HepG2 (cell line): ENCODE results near the gene OR2B3.

Experiments
- CTCF ChIP-seq: sonication (generic); formaldehyde crosslinking; IDR thresholded peaks from 2 replicates; pipeline ENCODE4 v1.5.0; 2020; ENCODE audit warnings: mild to moderate bottlenecking, missing genetic modification reagents, moderate library complexity
- ELF4 ChIP-seq: sonication (generic); formaldehyde crosslinking; IDR thresholded peaks from 2 replicates; pipeline ENCODE4 v1.5.0; 2020; ENCODE audit warnings: missing genetic modification reagents, mild to moderate bottlenecking, moderate library complexity, borderline replicate concordance
- FOXM1 ChIP-seq: sonication (generic); formaldehyde crosslinking; IDR thresholded peaks from 2 replicates; pipeline ENCODE4 v1.5.0; 2020; ENCODE audit warnings: missing genetic modification reagents
- KDM1A ChIP-seq: IDR thresholded peaks from 2 replicates; pipeline ENCODE4 v1.6.1; 2016; ENCODE audit warnings: missing compliant biosample characterization
- SIN3A ChIP-seq: IDR thresholded peaks from 2 replicates; pipeline ENCODE4 v1.6.1; 2011; ENCODE audit warnings: low read depth, mild to moderate bottlenecking, control low read depth, low read length, borderline replicate concordance
- YEATS2 ChIP-seq: sonication (generic); formaldehyde crosslinking; IDR thresholded peaks from 2 replicates; pipeline ENCODE4 v1.4.0; 2020; ENCODE audit warnings: missing genetic modification reagents, borderline replicate concordance
- ZMYM2 ChIP-seq: sonication (generic); formaldehyde crosslinking; IDR thresholded peaks from 2 replicates; pipeline ENCODE4 v1.8.0; 2022; ENCODE audit warnings: mild to moderate bottlenecking, missing genetic modification reagents
- ZNF343 ChIP-seq: sonication (generic); formaldehyde crosslinking; IDR thresholded peaks from 2 replicates; pipeline ENCODE4 v1.4.0; 2020; ENCODE audit warnings: mild to moderate bottlenecking, missing genetic modification reagents
- TF ChIP-seq, protein P1 (sequence below): IDR thresholded peaks from 2 replicates; pipeline ENCODE4 v1.6.1; 2016; ENCODE audit warnings: low read depth, borderline replicate concordance
- TF ChIP-seq, protein P2 (sequence below), 2 experiments: IDR thresholded peaks; 2 replicates each; pipeline ENCODE4 v1.6.1; 2011 to 2012; ENCODE audit warnings: low read length in 2 of 2, borderline replicate concordance in 1 of 2, low read depth in 1 of 2, mild to moderate bottlenecking in 1 of 2, moderate library complexity in 1 of 2
- TF ChIP-seq, protein P3 (sequence below): sonication (generic); formaldehyde crosslinking; IDR thresholded peaks from 2 replicates; pipeline ENCODE4 v1.4.0; 2020; ENCODE audit warnings: mild to moderate bottlenecking, missing genetic modification reagents

DNA sequence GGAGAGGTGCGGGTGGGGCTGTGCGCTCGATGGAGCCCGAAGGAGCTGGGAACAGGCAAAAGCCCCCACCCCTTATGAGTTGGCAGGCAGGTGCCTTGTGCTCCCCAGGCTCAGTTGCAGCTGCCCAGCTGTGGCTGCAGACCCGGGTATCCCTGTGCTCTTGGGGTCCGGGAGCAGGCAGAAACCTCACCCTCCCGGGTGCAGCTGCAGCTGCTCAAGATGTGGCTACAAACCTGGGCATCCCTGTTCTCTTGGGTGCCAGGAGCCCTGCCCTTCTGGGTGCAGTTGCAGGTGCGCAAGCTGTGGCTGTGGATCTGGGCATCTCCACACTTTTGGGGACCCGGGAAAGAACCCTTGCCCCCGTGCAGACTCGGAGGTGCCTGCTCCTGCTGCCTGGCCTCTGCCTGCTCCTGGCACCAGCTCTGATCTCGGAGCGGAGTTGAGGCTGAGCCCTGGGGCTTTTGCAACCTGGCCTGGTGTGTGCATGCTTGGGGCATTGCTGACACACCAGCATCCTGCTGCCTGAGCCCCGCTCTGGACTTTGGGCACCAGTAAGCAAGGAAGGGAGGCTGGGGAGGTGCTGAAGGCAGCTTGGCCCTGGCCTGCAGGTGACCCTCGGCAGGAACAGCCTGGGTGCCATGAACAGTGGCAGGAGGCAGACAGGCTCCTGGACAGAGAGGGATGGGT lies 42.4 kb upstream of the OR2B3 start:
- no peak for TF ChIP-seq ZMYM2 (CRISPR knock-in tag)
- TF ChIP-seq ZNF343 (CRISPR knock-in tag) = no peak
- TF ChIP-seq, protein P1, sequence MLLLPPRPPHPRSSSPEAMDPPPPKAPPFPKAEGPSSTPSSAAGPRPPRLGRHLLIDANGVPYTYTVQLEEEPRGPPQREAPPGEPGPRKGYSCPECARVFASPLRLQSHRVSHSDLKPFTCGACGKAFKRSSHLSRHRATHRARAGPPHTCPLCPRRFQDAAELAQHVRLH = no peak
- TF ChIP-seq, protein P2, sequence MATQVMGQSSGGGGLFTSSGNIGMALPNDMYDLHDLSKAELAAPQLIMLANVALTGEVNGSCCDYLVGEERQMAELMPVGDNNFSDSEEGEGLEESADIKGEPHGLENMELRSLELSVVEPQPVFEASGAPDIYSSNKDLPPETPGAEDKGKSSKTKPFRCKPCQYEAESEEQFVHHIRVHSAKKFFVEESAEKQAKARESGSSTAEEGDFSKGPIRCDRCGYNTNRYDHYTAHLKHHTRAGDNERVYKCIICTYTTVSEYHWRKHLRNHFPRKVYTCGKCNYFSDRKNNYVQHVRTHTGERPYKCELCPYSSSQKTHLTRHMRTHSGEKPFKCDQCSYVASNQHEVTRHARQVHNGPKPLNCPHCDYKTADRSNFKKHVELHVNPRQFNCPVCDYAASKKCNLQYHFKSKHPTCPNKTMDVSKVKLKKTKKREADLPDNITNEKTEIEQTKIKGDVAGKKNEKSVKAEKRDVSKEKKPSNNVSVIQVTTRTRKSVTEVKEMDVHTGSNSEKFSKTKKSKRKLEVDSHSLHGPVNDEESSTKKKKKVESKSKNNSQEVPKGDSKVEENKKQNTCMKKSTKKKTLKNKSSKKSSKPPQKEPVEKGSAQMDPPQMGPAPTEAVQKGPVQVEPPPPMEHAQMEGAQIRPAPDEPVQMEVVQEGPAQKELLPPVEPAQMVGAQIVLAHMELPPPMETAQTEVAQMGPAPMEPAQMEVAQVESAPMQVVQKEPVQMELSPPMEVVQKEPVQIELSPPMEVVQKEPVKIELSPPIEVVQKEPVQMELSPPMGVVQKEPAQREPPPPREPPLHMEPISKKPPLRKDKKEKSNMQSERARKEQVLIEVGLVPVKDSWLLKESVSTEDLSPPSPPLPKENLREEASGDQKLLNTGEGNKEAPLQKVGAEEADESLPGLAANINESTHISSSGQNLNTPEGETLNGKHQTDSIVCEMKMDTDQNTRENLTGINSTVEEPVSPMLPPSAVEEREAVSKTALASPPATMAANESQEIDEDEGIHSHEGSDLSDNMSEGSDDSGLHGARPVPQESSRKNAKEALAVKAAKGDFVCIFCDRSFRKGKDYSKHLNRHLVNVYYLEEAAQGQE (IDR thresholded peaks at IDR 0.05; ENCODE audit: borderline replicate concordance in 1 of 2, low read depth in 1 of 2, low read length in 2 of 2) = no peak
- TF ChIP-seq CTCF (CRISPR knock-in tag) = no peak
- TF ChIP-seq YEATS2 = no peak
- no peak for TF ChIP-seq KDM1A (CRISPR knock-in tag)
- TF ChIP-seq FOXM1 (CRISPR knock-in tag) = no peak
- no peak for TF ChIP-seq ELF4 (CRISPR knock-in tag)
- TF ChIP-seq SIN3A = no peak
- TF ChIP-seq, protein P3, sequence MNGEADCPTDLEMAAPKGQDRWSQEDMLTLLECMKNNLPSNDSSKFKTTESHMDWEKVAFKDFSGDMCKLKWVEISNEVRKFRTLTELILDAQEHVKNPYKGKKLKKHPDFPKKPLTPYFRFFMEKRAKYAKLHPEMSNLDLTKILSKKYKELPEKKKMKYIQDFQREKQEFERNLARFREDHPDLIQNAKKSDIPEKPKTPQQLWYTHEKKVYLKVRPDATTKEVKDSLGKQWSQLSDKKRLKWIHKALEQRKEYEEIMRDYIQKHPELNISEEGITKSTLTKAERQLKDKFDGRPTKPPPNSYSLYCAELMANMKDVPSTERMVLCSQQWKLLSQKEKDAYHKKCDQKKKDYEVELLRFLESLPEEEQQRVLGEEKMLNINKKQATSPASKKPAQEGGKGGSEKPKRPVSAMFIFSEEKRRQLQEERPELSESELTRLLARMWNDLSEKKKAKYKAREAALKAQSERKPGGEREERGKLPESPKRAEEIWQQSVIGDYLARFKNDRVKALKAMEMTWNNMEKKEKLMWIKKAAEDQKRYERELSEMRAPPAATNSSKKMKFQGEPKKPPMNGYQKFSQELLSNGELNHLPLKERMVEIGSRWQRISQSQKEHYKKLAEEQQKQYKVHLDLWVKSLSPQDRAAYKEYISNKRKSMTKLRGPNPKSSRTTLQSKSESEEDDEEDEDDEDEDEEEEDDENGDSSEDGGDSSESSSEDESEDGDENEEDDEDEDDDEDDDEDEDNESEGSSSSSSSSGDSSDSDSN = no peak
